ENCODE results near the gene POTEB2.
"Not testable (repeated sequence)": the region's sequence is repeated elsewhere in the genome, so short reads cannot be mapped to it uniquely, and the experiment has no call there.

Gene POTEB2

GRCh38 chr15:20866214-20866613 is at the start of gene POTEB2:
Gene POTEB2, minus strand, starts transcription at chr15:20866314. Its CDS starts 33 bp downstream, at chr15:20866281.
- DNase-seq (ENCODE audit: low read depth): not testable (repeated sequence)

- not testable (repeated sequence) for DNase-seq (ENCODE audit: low read depth)
Measured at GRCh38 chr15:20879916-20880315, 13.8 kb upstream of the POTEB2 start.

- DNase-seq (ENCODE audit: low read depth): not testable (repeated sequence)
Measured at GRCh38 chr15:20878464-20878863, 12.3 kb upstream of the POTEB2 start.

- DNase-seq (ENCODE audit: low read depth): not testable (repeated sequence)
Measured at GRCh38 chr15:20877819-20878218, 11.7 kb upstream of the POTEB2 start.

Data from stimulated activated CD8-positive, alpha-beta memory T cell treated with anti-CD3 and anti-CD28 coated beads, Interleukin-12 subunit alpha, Interleukin-12 subunit beta, amount 100 ng/mL, for 1 hour (primary cell).